ENCODE data around the gene DCAKD. TPM values are rescaled to one million over a fixed set of nuclear protein-coding genes. Genes with fewer than 3 reads are reported as not detected.

The DCAKD gene
- total RNA-seq, 3 donors from 2014 or later (not counting 1 experiment from before 2014, with no cell fraction given), result 15.4 to 21.4 (median 21.1) TPM

DNA sequence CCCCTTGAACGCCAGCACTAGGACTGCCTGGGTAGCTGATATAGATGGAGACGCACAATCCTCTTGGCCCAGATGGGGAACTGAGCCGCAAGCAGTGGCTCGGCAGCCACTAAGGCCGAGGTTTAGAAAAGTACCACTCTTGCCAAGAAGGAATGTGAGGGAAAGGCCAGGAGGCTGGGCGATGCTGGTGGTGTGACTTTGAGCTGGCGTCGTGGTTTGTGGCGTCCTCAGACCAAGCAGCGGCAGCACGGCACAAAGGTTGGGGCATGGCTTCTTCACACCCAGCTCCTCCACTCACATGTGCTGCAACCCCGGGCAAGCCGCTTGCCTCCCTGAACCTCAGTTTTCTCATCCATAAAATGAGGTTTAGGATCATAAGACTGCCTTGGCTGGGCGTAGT is 15.6 kb downstream of the DCAKD start:
- Histone ChIP-seq H3K4me3 (ENCODE audit: low read length) (no peak overlapping the region), H3K9me3 (ENCODE audit: control insufficient read depth, insufficient read depth, low read length) (no peaks in the 10 kb centered on the region), H3K27ac (ENCODE audit: low read length) (no peak overlapping the region), H3K27me3 (ENCODE audit: control insufficient read depth, insufficient read depth, low read length) (no peaks in the 10 kb centered on the region), H3K4me1 (ENCODE audit: control insufficient read depth, insufficient read depth, low read length) (no peaks in the 10 kb centered on the region), H3K36me3 (ENCODE audit: control insufficient read depth, insufficient read depth, low read length) (peaks cover 30% of the 10 kb centered on the region)
- DNase-seq (no peak), ATAC-seq (no peak)
- Mint-ChIP-seq H3K9me3 (no peaks in the 10 kb centered on the region), H3K27me3 (ENCODE audit: low read depth in 2 of 2) (no peaks in the 10 kb centered on the region), H3K4me1 (no peaks in the 10 kb centered on the region), H3K4me3 (no peak overlapping the region), H3K27ac (no peak overlapping the region), H3K36me3 (no peaks in the 10 kb centered on the region)
- TF ChIP-seq, protein P1, sequence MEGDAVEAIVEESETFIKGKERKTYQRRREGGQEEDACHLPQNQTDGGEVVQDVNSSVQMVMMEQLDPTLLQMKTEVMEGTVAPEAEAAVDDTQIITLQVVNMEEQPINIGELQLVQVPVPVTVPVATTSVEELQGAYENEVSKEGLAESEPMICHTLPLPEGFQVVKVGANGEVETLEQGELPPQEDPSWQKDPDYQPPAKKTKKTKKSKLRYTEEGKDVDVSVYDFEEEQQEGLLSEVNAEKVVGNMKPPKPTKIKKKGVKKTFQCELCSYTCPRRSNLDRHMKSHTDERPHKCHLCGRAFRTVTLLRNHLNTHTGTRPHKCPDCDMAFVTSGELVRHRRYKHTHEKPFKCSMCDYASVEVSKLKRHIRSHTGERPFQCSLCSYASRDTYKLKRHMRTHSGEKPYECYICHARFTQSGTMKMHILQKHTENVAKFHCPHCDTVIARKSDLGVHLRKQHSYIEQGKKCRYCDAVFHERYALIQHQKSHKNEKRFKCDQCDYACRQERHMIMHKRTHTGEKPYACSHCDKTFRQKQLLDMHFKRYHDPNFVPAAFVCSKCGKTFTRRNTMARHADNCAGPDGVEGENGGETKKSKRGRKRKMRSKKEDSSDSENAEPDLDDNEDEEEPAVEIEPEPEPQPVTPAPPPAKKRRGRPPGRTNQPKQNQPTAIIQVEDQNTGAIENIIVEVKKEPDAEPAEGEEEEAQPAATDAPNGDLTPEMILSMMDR (IDR thresholded peaks at IDR 0.05), result no peak
- intact Hi-C loops (cut with micrococcal nuclease), result no loop called here
- 73% methylated on average over 14 of the region's 14 CpGs for WGBS (ENCODE audit: insufficient coverage)

GRCh38 chr17:45034599-45034998 is 16.8 kb downstream of the DCAKD start:
- peaks cover 41% of the 10 kb centered on the region for H3K36me3 ChIP-seq (ENCODE audit: control insufficient read depth, insufficient read depth, low read length)
- DNase-seq, result no peak
- no peaks in the 10 kb centered on the region for H3K9me3 ChIP-seq (ENCODE audit: control insufficient read depth, insufficient read depth, low read length)
- Mint-ChIP-seq H3K27ac (no peak overlapping the region), H3K4me1 (no peaks in the 10 kb centered on the region), H3K9me3 (no peaks in the 10 kb centered on the region), H3K4me3 (no peak overlapping the region), H3K36me3 (no peaks in the 10 kb centered on the region), H3K27me3 (ENCODE audit: low read depth in 2 of 2) (no peaks in the 10 kb centered on the region)
- 96% methylated on average over 14 of the region's 14 CpGs for WGBS (ENCODE audit: insufficient coverage)
- ATAC-seq, result no peak
- H3K4me1 ChIP-seq (ENCODE audit: control insufficient read depth, insufficient read depth, low read length), result no peaks in the 10 kb centered on the region
- H3K27me3 ChIP-seq (ENCODE audit: control insufficient read depth, insufficient read depth, low read length), result no peaks in the 10 kb centered on the region
- H3K4me3 ChIP-seq (ENCODE audit: low read length), result no peak overlapping the region
- intact Hi-C loops (cut with micrococcal nuclease), result no loop called here
- TF ChIP-seq, protein P1 (IDR thresholded peaks at IDR 0.05), result no peak
- H3K27ac ChIP-seq (ENCODE audit: low read length), result no peak overlapping the region

GRCh38 chr17:45032174-45032541 is 19.3 kb downstream of the DCAKD start:
- no peak for ATAC-seq
- intact Hi-C loops (cut with micrococcal nuclease), result no loop called here
- no peaks in the 10 kb centered on the region for H3K4me1 Mint-ChIP-seq
- H3K9me3 Mint-ChIP-seq, result no peaks in the 10 kb centered on the region
- no peaks in the 10 kb centered on the region for H3K27me3 Mint-ChIP-seq (ENCODE audit: low read depth in 2 of 2)
- Histone ChIP-seq H3K4me3 (ENCODE audit: low read length) (no peak overlapping the region), H3K36me3 (ENCODE audit: control insufficient read depth, insufficient read depth, low read length) (peaks cover 45% of the 10 kb centered on the region), H3K4me1 (ENCODE audit: control insufficient read depth, insufficient read depth, low read length) (no peaks in the 10 kb centered on the region), H3K9me3 (ENCODE audit: control insufficient read depth, insufficient read depth, low read length) (no peaks in the 10 kb centered on the region), H3K27ac (ENCODE audit: low read length) (no peak overlapping the region), H3K27me3 (ENCODE audit: control insufficient read depth, insufficient read depth, low read length) (no peaks in the 10 kb centered on the region)
- 96% methylated on average over 9 of the region's 9 CpGs for WGBS (ENCODE audit: insufficient coverage)
- H3K36me3 Mint-ChIP-seq, result no peaks in the 10 kb centered on the region
- TF ChIP-seq, protein P1 (IDR thresholded peaks at IDR 0.05), result no peak
- no peak for DNase-seq
- H3K27ac Mint-ChIP-seq, result no peak overlapping the region
- no peak overlapping the region for H3K4me3 Mint-ChIP-seq

Data from natural killer cell (primary cell).